Glutamatergic neuron (in vitro differentiated cells): ENCODE data around the gene RNASEH2C. TPM values are rescaled to one million over a fixed set of nuclear protein-coding genes. Genes with fewer than 3 reads are reported as not detected.

Source experiments
- DNase-seq: peaks from one replicate; pipeline ENCODE4 v3.0.0; 2022
- H3K27ac Mint-ChIP-seq: one replicate; pipeline ENCODE4 v1.8.0; 2020; ENCODE audit warnings: mild to moderate bottlenecking, mixed read lengths, inconsistent platforms; ENCODE audit not compliant: unreplicated experiment
- H3K27me3 Mint-ChIP-seq: one replicate; pipeline ENCODE4 v1.8.0; 2020; ENCODE audit warnings: mild to moderate bottlenecking, moderate library complexity, mixed read lengths, inconsistent platforms; ENCODE audit not compliant: unreplicated experiment
- H3K36me3 Mint-ChIP-seq: one replicate; pipeline ENCODE4 v1.8.0; 2020; ENCODE audit warnings: mild to moderate bottlenecking, mixed read lengths, inconsistent platforms; ENCODE audit not compliant: unreplicated experiment
- H3K4me1 Mint-ChIP-seq: one replicate; pipeline ENCODE4 v1.8.0; 2020; ENCODE audit warnings: mild to moderate bottlenecking, low read depth, mixed read lengths, inconsistent platforms; ENCODE audit not compliant: unreplicated experiment
- H3K4me3 Mint-ChIP-seq: one replicate; pipeline ENCODE4 v1.8.0; 2020; ENCODE audit warnings: mild to moderate bottlenecking, mixed read lengths, inconsistent platforms; ENCODE audit not compliant: unreplicated experiment
- H3K9me3 Mint-ChIP-seq: one replicate; pipeline ENCODE4 v1.8.0; 2020; ENCODE audit warnings: mild to moderate bottlenecking, moderate library complexity, mixed read lengths, inconsistent platforms; ENCODE audit not compliant: unreplicated experiment
- CTCF ChIP-seq: fragments of 200-600 bp; sonication (generic); IDR thresholded peaks from one replicate; pipeline ENCODE4 v1.5.0; 2021; ENCODE audit not compliant: partially characterized antibody, unreplicated experiment
- total RNA-seq: library from RNA; stranded (reverse); fragmentation: NEBNext Ultra II Directional; extraction: Animal tissue kit (Norgen Biotek cat#: 25700); gene quantifications from one replicate; pipeline ENCODE4 v1.2.1, GENCODE V29; 2021; ENCODE audit not compliant: unreplicated experiment

The RNASEH2C gene
- total RNA-seq, 1 donor from 2014 or later = 42.9 TPM

GRCh38 chr11:65745049-65745448, 24.5 kb upstream of the RNASEH2C start:
- H3K27me3 Mint-ChIP-seq = no peaks in the 10 kb centered on the region
- no peak for DNase-seq
- no peaks in the 10 kb centered on the region for H3K4me1 Mint-ChIP-seq
- H3K27ac Mint-ChIP-seq = no peak overlapping the region
- H3K4me3 Mint-ChIP-seq = no peak overlapping the region
- H3K36me3 Mint-ChIP-seq = no peaks in the 10 kb centered on the region
- TF ChIP-seq CTCF = no peak
- H3K9me3 Mint-ChIP-seq = peaks cover 2% of the 10 kb centered on the region

GRCh38 chr11:65744699-65745042, 24.1 kb upstream of the RNASEH2C start:
- no peaks in the 10 kb centered on the region for H3K4me1 Mint-ChIP-seq
- H3K27ac Mint-ChIP-seq = no peak overlapping the region
- peaks cover 2% of the 10 kb centered on the region for H3K9me3 Mint-ChIP-seq
- no peak for TF ChIP-seq CTCF
- no peaks in the 10 kb centered on the region for H3K27me3 Mint-ChIP-seq
- DNase-seq = no peak
- H3K4me3 Mint-ChIP-seq = no peak overlapping the region
- H3K36me3 Mint-ChIP-seq = no peaks in the 10 kb centered on the region

GRCh38 chr11:65744026-65744698, 23.6 kb upstream of the RNASEH2C start:
- Mint-ChIP-seq H3K4me1 (no peaks in the 10 kb centered on the region), H3K36me3 (no peaks in the 10 kb centered on the region), H3K9me3 (peaks cover 2% of the 10 kb centered on the region), H3K27ac (no peak overlapping the region), H3K4me3 (no peak overlapping the region), H3K27me3 (no peaks in the 10 kb centered on the region)
- no peak for TF ChIP-seq CTCF
- DNase-seq = peak; percentile 26

- Mint-ChIP-seq H3K36me3 (peaks cover under 1% of the 10 kb centered on the region), H3K27me3 (no peaks in the 10 kb centered on the region), H3K4me3 (no peak overlapping the region), H3K4me1 (no peaks in the 10 kb centered on the region), H3K9me3 (peaks cover 3% of the 10 kb centered on the region), H3K27ac (no peak overlapping the region)
- no peak for DNase-seq
- no peak for TF ChIP-seq CTCF
Measured at GRCh38 chr11:65743681-65744025, 23.1 kb upstream of the RNASEH2C start.

- no peak for TF ChIP-seq CTCF
- Mint-ChIP-seq H3K36me3 (peaks cover 5% of the 10 kb centered on the region), H3K4me3 (no peak overlapping the region), H3K9me3 (peaks cover 6% of the 10 kb centered on the region), H3K27ac (no peak overlapping the region), H3K4me1 (no peaks in the 10 kb centered on the region), H3K27me3 (no peaks in the 10 kb centered on the region)
- DNase-seq = no peak
Measured at GRCh38 chr11:65742353-65742752, 21.8 kb upstream of the RNASEH2C start.
